ENCODE results near the gene HELT.

HELT gene

GRCh38 chr4:185004562-185005218, 13.6 kb upstream of the HELT start:
- no peak for FAIRE-seq

GRCh38 chr4:185005219-185005819, 13.0 kb upstream of the HELT start:
- peak; percentile 33 for FAIRE-seq

GRCh38 chr4:185011408-185011807, 6.9 kb upstream of the HELT start:
- no peak for FAIRE-seq

GRCh38 chr4:185013417-185014125, 4.7 kb upstream of the HELT start:
- FAIRE-seq, result no peak

- FAIRE-seq, result no peak
Measured at GRCh38 chr4:185015108-185015507, 3.2 kb upstream of the HELT start.

GRCh38 chr4:185016101-185016940, 2.0 kb upstream of the HELT start:
- FAIRE-seq, result no peak

GRCh38 chr4:185016946-185017758, 1.1 kb upstream of the HELT start:
- no peak for FAIRE-seq

- FAIRE-seq, result no peak
Measured at GRCh38 chr4:185018834-185019455, 655 bp downstream of the HELT start.

- no peak for FAIRE-seq
Measured at GRCh38 chr4:185019456-185020292, 1.4 kb downstream of the HELT start.

- no peak for FAIRE-seq
Measured at GRCh38 chr4:185020293-185020808, 2.1 kb downstream of the HELT start.

- no peak for FAIRE-seq
Measured at GRCh38 chr4:185020863-185021761, 2.8 kb downstream of the HELT start.

- FAIRE-seq, result no peak
Measured at GRCh38 chr4:185023471-185023870, 5.2 kb downstream of the HELT start.

GRCh38 chr4:185028625-185029024, 10.3 kb downstream of the HELT start:
- FAIRE-seq, result no peak

GRCh38 chr4:185031611-185032010, 13.3 kb downstream of the HELT start:
- no peak for FAIRE-seq

- FAIRE-seq, result no peak
Measured at GRCh38 chr4:185033072-185033471, 14.8 kb downstream of the HELT start.

GRCh38 chr4:185033950-185034349, 15.7 kb downstream of the HELT start:
- FAIRE-seq, result no peak

- FAIRE-seq, result no peak
Measured at GRCh38 chr4:185035284-185035683, 17.0 kb downstream of the HELT start.

- no peak for FAIRE-seq
Measured at GRCh38 chr4:185036019-185036418, 17.7 kb downstream of the HELT start.

- no peak for FAIRE-seq
Measured at GRCh38 chr4:185036842-185037241, 18.6 kb downstream of the HELT start.

Data from G401.6 (cell line).